Gastrocnemius medialis (tissue), 4 donors: ENCODE measurements around the gene BHMT2. TPM values are rescaled to one million over a fixed set of nuclear protein-coding genes. Genes with fewer than 3 reads are reported as not detected.

ENCODE experiments used
- ATAC-seq, 2 donors: fragments of 150-250 bp; one replicate each; pipeline ENCODE4 v1.9.1; 2016
- DNase-seq, 2 donors: peaks; one replicate each; pipeline ENCODE4 v3.0.0-alpha.2; 2019
- H3K27ac ChIP-seq, 4 donors: fragments of 200-600 bp; sonication (generic); 1 replicate in 1 of 4; 2 replicates in 3 of 4; pipeline ENCODE4 v1.5.1; 2016 to 2018; ENCODE audit warnings: mild to moderate bottlenecking in 2 of 4, moderate library complexity in 1 of 4
- H3K27me3 ChIP-seq, 3 donors: fragments of 200-600 bp; sonication (generic) in 2 of 3; 1 replicate in 1 of 3; 2 replicates in 2 of 3; pipeline versions ENCODE4 v1.5.1 to v1.6.0; 2016 to 2019; ENCODE audit warnings: mild to moderate bottlenecking in 1 of 3, moderate library complexity in 1 of 3
- H3K36me3 ChIP-seq, 2 donors: fragments of 200-600 bp; sonication (generic) in 1 of 2; one replicate each; pipeline ENCODE4 v1.5.1; 2017 to 2018
- H3K4me1 ChIP-seq, 2 donors: fragments of 200-600 bp; sonication (generic) in 1 of 2; one replicate each; pipeline ENCODE4 v1.5.1; 2016 to 2017; ENCODE audit warnings: mild to moderate bottlenecking in 2 of 2
- H3K4me3 ChIP-seq, 4 donors: fragments of 200-600 bp; sonication (generic) in 3 of 4; 1 replicate in 1 of 4; 2 replicates in 3 of 4; pipeline ENCODE4 v1.5.1; 2016 to 2019; ENCODE audit warnings: mild to moderate bottlenecking in 2 of 4
- H3K9me3 ChIP-seq, 3 donors: fragments of 200-600 bp; sonication (generic) in 2 of 3; 1 replicate in 1 of 3; 2 replicates in 2 of 3; pipeline ENCODE4 v1.5.1; 2016 to 2019
- CTCF ChIP-seq, 5 experiments: fragments of 450-650 bp in 3 of 5; fragments of 200-600 bp in 2 of 5; sonication (generic) in 2 of 5; IDR thresholded peaks in 4 of 5; conservative IDR thresholded peaks in 1 of 5; 1 replicate in 4 of 5; 2 replicates in 1 of 5; pipeline ENCODE4 v1.5.1; 2016 to 2019; ENCODE audit warnings: antibody characterized with exemption in 5 of 5, mild to moderate bottlenecking in 3 of 5, moderate library complexity in 3 of 5
- POLR2A ChIP-seq, 2 donors: fragments of 450-650 bp; IDR thresholded peaks; one replicate each; pipeline ENCODE4 v1.6.1; 2017; ENCODE audit warnings: antibody characterized with exemption in 2 of 2, mild to moderate bottlenecking in 2 of 2, moderate library complexity in 2 of 2
- in situ Hi-C, 4 donors: fragments of 200-750 bp; cut with MboI; loops; one replicate each; pipeline versions ENCODE4 v1.15.0 to v1.8.0; 2017; ENCODE audit warnings: low sequenced_read_pairs in 4 of 4
- intact Hi-C: fragments of 100-400 bp; cut with DNase I; formaldehyde crosslinking; loops from one replicate; pipeline ENCODE4 v1.15.1; 2023; ENCODE audit warnings: low total_unique reads
- total RNA-seq, 4 donors: library from RNA; depleted of rRNA; stranded (reverse); fragments of >200 nt; gene quantifications; one replicate each; pipeline versions ENCODE4 v1.1.0 to v1.2.3, GENCODE V29; 2016

The BHMT2 gene
- total RNA-seq, 4 donors from 2014 or later: 3.3 to 7.1 (median 5.0) TPM

DNA sequence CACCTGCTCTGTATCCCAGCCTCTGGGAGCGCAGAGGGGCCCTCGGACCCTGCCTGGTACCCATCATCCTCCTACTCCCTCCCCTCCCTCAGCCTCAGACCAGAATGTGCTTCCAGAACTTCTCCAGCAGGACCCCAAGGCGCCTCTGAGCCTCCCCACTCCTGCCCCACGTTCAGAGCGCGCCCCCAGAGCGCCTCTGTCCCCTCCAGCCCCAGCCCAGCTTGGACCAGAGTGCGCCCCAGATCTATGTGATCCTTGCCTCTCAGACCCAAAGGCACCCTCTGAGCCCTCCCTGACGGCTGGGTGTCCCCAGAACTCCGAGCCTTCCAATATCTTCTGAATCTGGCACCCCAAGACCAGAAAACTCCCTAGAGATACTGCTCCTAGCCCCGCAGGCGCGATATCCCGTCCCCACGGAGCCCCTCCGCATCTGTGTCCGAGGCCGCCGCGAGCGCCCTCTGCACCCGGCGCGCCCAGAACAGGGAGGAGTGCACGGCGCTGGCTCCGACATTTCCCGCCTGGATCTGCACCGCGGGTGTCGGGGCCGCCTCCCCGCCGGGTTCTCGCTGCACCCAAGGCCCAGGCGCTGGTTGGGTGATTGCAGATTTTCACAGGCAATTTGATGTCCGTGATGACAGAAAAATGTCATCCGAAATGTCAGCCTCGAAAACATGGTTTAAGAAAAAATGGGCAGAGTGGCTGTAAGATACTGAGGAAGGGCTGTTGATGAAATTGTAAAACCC, 42.6 kb downstream of the BHMT2 start:
- ATAC-seq (no peak), DNase-seq (no peak)
- Histone ChIP-seq H3K36me3 (no peaks in the 10 kb centered on the region), H3K4me1 (no peaks in the 10 kb centered on the region), H3K27me3 (peaks cover 22 to 36% (median 33%) of the 10 kb centered on the region in 3 donors), H3K27ac (no peak overlapping the region), H3K4me3 (no peak overlapping the region), H3K9me3 (no peaks in the 10 kb centered on the region)
- intact Hi-C loops: no loop called here
- no peak for TF ChIP-seq POLR2A (IDR thresholded peaks at IDR 0.05)
- no peak for TF ChIP-seq CTCF (IDR thresholded peaks at IDR 0.05 in 4 of 5, conservative IDR thresholded peaks at IDR 0.05 in 1 of 5)
- in situ Hi-C loops: no loop called here

DNA sequence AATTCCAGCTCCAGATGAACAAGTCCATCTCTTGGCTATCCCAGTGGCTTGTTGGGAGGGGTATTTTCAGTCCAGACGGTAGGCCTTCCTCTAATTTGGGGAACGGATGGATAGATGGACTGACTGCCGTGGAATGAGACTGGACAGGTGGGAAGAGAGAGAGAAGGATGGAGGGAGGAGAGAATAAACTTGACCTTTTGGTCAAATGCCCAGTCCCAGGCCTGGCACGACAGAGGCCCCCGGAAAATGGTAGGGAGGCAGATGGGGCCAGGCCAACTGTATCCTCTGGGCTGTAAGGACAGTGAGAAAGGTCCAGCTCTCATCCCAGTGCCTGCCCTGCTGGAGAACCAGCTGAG, 43.1 kb downstream of the BHMT2 start:
- no peak for DNase-seq
- in situ Hi-C loops: no loop called here
- Histone ChIP-seq H3K4me1 (no peaks in the 10 kb centered on the region), H3K27me3 (peaks cover 22 to 36% (median 33%) of the 10 kb centered on the region in 3 donors), H3K4me3 (no peak overlapping the region), H3K9me3 (no peaks in the 10 kb centered on the region), H3K27ac (no peak overlapping the region), H3K36me3 (no peaks in the 10 kb centered on the region)
- no peak for TF ChIP-seq POLR2A (IDR thresholded peaks at IDR 0.05)
- TF ChIP-seq CTCF (IDR thresholded peaks at IDR 0.05 in 4 of 5, conservative IDR thresholded peaks at IDR 0.05 in 1 of 5): no peak
- intact Hi-C loops: no loop called here
- no peak for ATAC-seq

DNA sequence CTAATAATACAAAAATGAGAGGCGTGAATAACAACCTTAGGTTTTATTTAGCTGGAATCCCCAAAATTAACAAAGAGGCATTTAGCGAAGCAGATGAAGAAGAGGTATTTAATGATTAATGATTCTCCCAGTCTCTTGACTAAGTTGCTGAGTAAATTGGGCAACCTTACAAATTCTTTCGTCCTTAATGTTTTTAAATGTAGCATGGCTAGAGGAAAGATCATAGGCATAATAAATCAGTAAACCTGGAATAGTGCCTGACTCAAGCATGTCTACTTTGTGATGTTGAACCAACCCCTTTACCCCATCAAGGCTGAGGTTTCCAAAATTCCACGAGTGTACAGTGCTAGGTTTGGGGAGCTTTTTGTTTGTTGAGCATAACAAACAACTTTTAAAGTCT, 49.9 kb downstream of the BHMT2 start:
- in situ Hi-C loops: no loop called here
- ATAC-seq: no peak
- intact Hi-C loops: no loop called here

GRCh38 chr5:79120221-79120620, 50.7 kb downstream of the BHMT2 start:
- TF ChIP-seq POLR2A (IDR thresholded peaks at IDR 0.05) (no peak), CTCF (IDR thresholded peaks at IDR 0.05 in 4 of 5, conservative IDR thresholded peaks at IDR 0.05 in 1 of 5) (no peak)
- no peak for DNase-seq
- ATAC-seq: no peak
- Histone ChIP-seq H3K27ac (no peak overlapping the region), H3K9me3 (no peaks in the 10 kb centered on the region), H3K36me3 (no peaks in the 10 kb centered on the region), H3K27me3 (no peaks in the 10 kb centered on the region), H3K4me1 (no peaks in the 10 kb centered on the region), H3K4me3 (no peak overlapping the region)
- in situ Hi-C loops (no loop called here), intact Hi-C loops (no loop called here)

More for the DNA sequence above, 49.9 kb downstream of the BHMT2 start:
- H3K36me3 ChIP-seq: no peaks in the 10 kb centered on the region
- H3K4me1 ChIP-seq: no peaks in the 10 kb centered on the region
- H3K4me3 ChIP-seq: no peak overlapping the region
- no peaks in the 10 kb centered on the region for H3K9me3 ChIP-seq
- no peak for TF ChIP-seq CTCF (IDR thresholded peaks at IDR 0.05 in 4 of 5, conservative IDR thresholded peaks at IDR 0.05 in 1 of 5)
- no peak for TF ChIP-seq POLR2A (IDR thresholded peaks at IDR 0.05)
- no peaks in the 10 kb centered on the region for H3K27me3 ChIP-seq
- DNase-seq: no peak
- H3K27ac ChIP-seq: no peak overlapping the region

DNA sequence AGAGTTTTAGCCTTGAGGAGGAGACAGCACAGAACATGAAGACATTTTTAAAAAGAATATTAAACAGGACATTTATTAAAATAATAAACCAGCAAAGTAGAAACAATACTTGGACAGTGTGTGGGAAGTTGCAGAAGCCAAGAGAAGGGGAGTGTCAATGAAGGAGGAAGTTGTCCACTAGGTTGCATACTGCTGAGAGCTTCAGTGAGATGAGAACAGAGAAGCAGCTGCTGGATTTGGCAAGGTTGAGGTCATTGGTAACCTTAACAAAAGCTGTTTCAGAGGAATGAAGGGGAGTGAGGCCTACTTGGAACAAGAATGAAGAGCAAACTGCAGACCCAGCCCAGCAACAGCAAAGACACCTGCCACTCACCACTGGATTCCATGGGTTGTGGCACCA, 53.4 kb downstream of the BHMT2 start:
- TF ChIP-seq CTCF (IDR thresholded peaks at IDR 0.05 in 4 of 5, conservative IDR thresholded peaks at IDR 0.05 in 1 of 5): no peak
- no peak for TF ChIP-seq POLR2A (IDR thresholded peaks at IDR 0.05)
- in situ Hi-C loops: no loop called here
- DNase-seq (no peak), ATAC-seq (no peak)
- H3K4me1 ChIP-seq: no peaks in the 10 kb centered on the region
- no peaks in the 10 kb centered on the region for H3K9me3 ChIP-seq
- intact Hi-C loops: no loop called here
- H3K36me3 ChIP-seq: no peaks in the 10 kb centered on the region
- no peak overlapping the region for H3K27ac ChIP-seq
- H3K27me3 ChIP-seq: no peaks in the 10 kb centered on the region
- H3K4me3 ChIP-seq: no peak overlapping the region
